Keratinocyte (primary cell): ENCODE results near the gene HOMER2. TPM values are rescaled to one million over a fixed set of nuclear protein-coding genes. Genes with fewer than 3 reads are reported as not detected.

ENCODE experiments used
- DNase-seq: peaks from one replicate; pipeline ENCODE4 v3.0.0-alpha.2; 2011; ENCODE audit warnings: low read depth, missing footprints, low spot score
- FAIRE-seq: peaks from 2 replicates; lab custom pipeline; 2011; peaks lifted over from hg19 to GRCh38; lab: Jason Lieb, UNC
- H2AFZ ChIP-seq: 2 replicates; pipeline ENCODE4 v1.6.0; 2012; ENCODE audit warnings: low read length, control low read depth, inconsistent platforms; ENCODE audit not compliant: control insufficient read depth
- H3K27ac ChIP-seq: 2 replicates; pipeline ENCODE4 v1.5.1; 2011; ENCODE audit warnings: low read length; ENCODE audit not compliant: control insufficient read depth, insufficient read depth
- H3K27me3 ChIP-seq: 3 replicates; pipeline ENCODE4 v1.6.0; 2011; ENCODE audit warnings: low read length; ENCODE audit not compliant: control insufficient read depth, insufficient read depth; ENCODE audit errors: extremely low read depth
- H3K36me3 ChIP-seq, 2 experiments: 2 replicates in 1 of 2; 3 replicates in 1 of 2; pipeline ENCODE4 v1.5.1; 2011; ENCODE audit warnings: low read length in 2 of 2, mild to moderate bottlenecking in 1 of 2; ENCODE audit not compliant: control insufficient read depth in 2 of 2, insufficient read depth in 2 of 2; ENCODE audit errors: extremely low read depth in 1 of 2
- H3K4me1 ChIP-seq: 3 replicates; pipeline ENCODE4 v1.5.1; 2011; ENCODE audit warnings: low read length; ENCODE audit not compliant: control insufficient read depth, insufficient read depth; ENCODE audit errors: extremely low read depth
- H3K4me2 ChIP-seq: 3 replicates; pipeline ENCODE4 v1.6.0; 2011; ENCODE audit warnings: low read depth, low read length; ENCODE audit not compliant: control insufficient read depth, insufficient read depth; ENCODE audit errors: extremely low read depth
- H3K4me3 ChIP-seq, 3 experiments: fragments of 200-600 bp in 1 of 3; sonication (generic) in 1 of 3; 2 replicates in 2 of 3; 3 replicates in 1 of 3; pipeline ENCODE4 v1.5.1; 2011 to 2016; ENCODE audit warnings: low read length in 3 of 3, mild to moderate bottlenecking in 3 of 3, control low read depth in 2 of 3, inconsistent platforms in 1 of 3, low read depth in 1 of 3, mixed read lengths in 1 of 3, mixed run types in 1 of 3, moderate library complexity in 1 of 3; ENCODE audit not compliant: control insufficient read depth in 2 of 3, insufficient read depth in 2 of 3; ENCODE audit errors: extremely low read depth in 1 of 3
- H3K79me2 ChIP-seq: 2 replicates; pipeline ENCODE4 v1.6.0; 2012; ENCODE audit warnings: low read length; ENCODE audit not compliant: control insufficient read depth, insufficient read depth
- H3K9ac ChIP-seq: 3 replicates; pipeline ENCODE4 v1.6.0; 2011; ENCODE audit warnings: low read length; ENCODE audit not compliant: control insufficient read depth, insufficient read depth; ENCODE audit errors: extremely low read depth
- H3K9me1 ChIP-seq: 3 replicates; pipeline ENCODE4 v1.6.0; 2011; ENCODE audit warnings: low read length; ENCODE audit not compliant: control insufficient read depth, insufficient read depth; ENCODE audit errors: extremely low read depth
- H3K9me3 ChIP-seq: 2 replicates; pipeline ENCODE4 v1.5.1; 2012; ENCODE audit warnings: low read depth, low read length; ENCODE audit not compliant: control insufficient read depth
- H4K20me1 ChIP-seq: 3 replicates; pipeline ENCODE4 v1.6.0; 2011; ENCODE audit warnings: low read length; ENCODE audit not compliant: control insufficient read depth, insufficient read depth; ENCODE audit errors: extremely low read depth
- EZH2 ChIP-seq: IDR thresholded peaks from one replicate; pipeline ENCODE4 v1.6.1; 2012; ENCODE audit warnings: inconsistent platforms, mild to moderate bottlenecking, low read length, moderate library complexity
- dilution Hi-C: fragments of 300-500 bp; cut with MboI; formaldehyde crosslinking; loops from one replicate; pipeline ENCODE4 v1.7.0; 2020; ENCODE audit warnings: low sequenced_read_pairs; ENCODE audit not compliant: extremely low pct_ligation_motif_present
- polyA plus RNA-seq, 5 experiments: library from polyadenylated mRNA; depleted of rRNA in 3 of 5; stranded (reverse) in 3 of 5; stranded (forward) in 1 of 5; unstranded in 1 of 5; fragments of >200 nt; gene quantifications; 1 replicate in 1 of 5; 2 replicates in 3 of 5; 3 replicates in 1 of 5; pipeline versions ENCODE4 v1.2.1 to v1.2.3, GENCODE V29; 2011 to 2012; ENCODE audit warnings: missing spikeins in 2 of 5, low read depth in 1 of 5, low replicate concordance in 1 of 5
- TF ChIP-seq, protein P1 (sequence below), 3 experiments: IDR thresholded peaks in 1 of 3; conservative IDR thresholded peaks in 1 of 3; optimal IDR thresholded peaks in 1 of 3; 2 replicates in 2 of 3; 3 replicates in 1 of 3; pipeline versions ENCODE3 to v1.5.1; 2011; ENCODE audit warnings: low read length in 3 of 3, mild to moderate bottlenecking in 3 of 3, moderate library complexity in 2 of 3, control low read depth in 1 of 3, inconsistent platforms in 1 of 3; ENCODE audit not compliant: insufficient read depth in 2 of 3; ENCODE audit errors: extremely low read depth in 1 of 3

The HOMER2 gene
- polyA plus RNA-seq, 1 donor (not counting 4 experiments of a cell fraction or from before 2014, with no cell fraction given): 12.4 TPM

DNA sequence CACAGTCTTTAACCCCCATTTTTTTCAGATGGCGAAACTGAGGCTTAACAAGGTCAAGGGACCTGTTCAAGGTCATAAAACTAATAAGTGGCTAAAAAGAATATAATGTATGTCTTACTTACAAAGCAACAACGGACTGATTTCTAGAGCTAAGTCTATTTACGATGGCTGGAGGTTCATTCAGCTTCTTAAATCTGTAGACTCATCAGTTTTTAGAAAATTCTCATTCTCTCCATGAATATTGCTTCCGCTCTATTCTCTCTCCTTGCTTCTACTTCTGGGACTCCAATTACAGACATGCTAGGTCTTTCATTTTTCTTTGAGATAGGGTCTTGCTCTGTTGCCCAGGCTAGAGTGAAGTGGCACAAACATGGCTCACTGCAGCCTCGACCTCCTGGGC, 74.2 kb downstream of the HOMER2 start:
- Histone ChIP-seq H3K4me2 (no peak overlapping the region), H3K9me1 (no peaks in the 10 kb centered on the region), H3K4me1 (peaks cover 3% of the 10 kb centered on the region), H3K9ac (no peak overlapping the region), H3K4me3 (no peak overlapping the region), H3K27me3 (no peaks in the 10 kb centered on the region), H4K20me1 (no peaks in the 10 kb centered on the region), H2AFZ (no peak overlapping the region), H3K79me2 (no peaks in the 10 kb centered on the region), H3K27ac (no peak overlapping the region), H3K9me3 (no peaks in the 10 kb centered on the region), H3K36me3 (no peaks in the 10 kb centered on the region)
- DNase-seq (no peak), FAIRE-seq (no peak)
- dilution Hi-C loops: no loop called here
- TF ChIP-seq, protein P1, sequence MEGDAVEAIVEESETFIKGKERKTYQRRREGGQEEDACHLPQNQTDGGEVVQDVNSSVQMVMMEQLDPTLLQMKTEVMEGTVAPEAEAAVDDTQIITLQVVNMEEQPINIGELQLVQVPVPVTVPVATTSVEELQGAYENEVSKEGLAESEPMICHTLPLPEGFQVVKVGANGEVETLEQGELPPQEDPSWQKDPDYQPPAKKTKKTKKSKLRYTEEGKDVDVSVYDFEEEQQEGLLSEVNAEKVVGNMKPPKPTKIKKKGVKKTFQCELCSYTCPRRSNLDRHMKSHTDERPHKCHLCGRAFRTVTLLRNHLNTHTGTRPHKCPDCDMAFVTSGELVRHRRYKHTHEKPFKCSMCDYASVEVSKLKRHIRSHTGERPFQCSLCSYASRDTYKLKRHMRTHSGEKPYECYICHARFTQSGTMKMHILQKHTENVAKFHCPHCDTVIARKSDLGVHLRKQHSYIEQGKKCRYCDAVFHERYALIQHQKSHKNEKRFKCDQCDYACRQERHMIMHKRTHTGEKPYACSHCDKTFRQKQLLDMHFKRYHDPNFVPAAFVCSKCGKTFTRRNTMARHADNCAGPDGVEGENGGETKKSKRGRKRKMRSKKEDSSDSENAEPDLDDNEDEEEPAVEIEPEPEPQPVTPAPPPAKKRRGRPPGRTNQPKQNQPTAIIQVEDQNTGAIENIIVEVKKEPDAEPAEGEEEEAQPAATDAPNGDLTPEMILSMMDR (optimal IDR thresholded peaks at IDR 0.05 in 1 of 3, IDR thresholded peaks at IDR 0.05 in 1 of 3, conservative IDR thresholded peaks at IDR 0.05 in 1 of 3; ENCODE audit: extremely low read depth in 1 of 3, insufficient read depth in 2 of 3, low read length in 3 of 3): no peak
- TF ChIP-seq EZH2: no peak

DNA sequence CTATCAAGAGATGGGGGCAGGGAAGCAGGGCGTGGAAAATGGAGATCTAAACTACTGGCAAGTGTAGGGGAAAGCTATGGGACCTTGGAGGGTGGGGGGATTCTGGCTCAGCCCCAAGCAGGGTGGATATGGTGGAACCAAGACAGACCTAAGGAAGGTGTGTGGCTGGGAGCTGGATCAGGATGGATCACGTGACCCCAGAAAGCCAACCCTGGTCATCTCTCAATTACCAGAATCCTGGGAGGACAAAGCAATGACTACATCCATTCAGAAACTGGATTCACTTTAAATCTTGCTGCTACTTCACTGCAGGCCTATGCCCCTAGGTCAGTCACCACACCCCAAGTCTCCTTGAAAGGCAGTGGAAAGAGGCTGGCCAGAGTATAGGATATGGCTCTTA, 74.7 kb downstream of the HOMER2 start:
- FAIRE-seq: no peak
- Histone ChIP-seq H3K4me2 (no peak overlapping the region), H3K4me3 (no peak overlapping the region), H4K20me1 (no peaks in the 10 kb centered on the region), H3K79me2 (no peaks in the 10 kb centered on the region), H3K9ac (no peak overlapping the region), H2AFZ (no peak overlapping the region), H3K27ac (no peak overlapping the region), H3K36me3 (no peaks in the 10 kb centered on the region), H3K9me3 (no peaks in the 10 kb centered on the region), H3K27me3 (no peaks in the 10 kb centered on the region), H3K9me1 (no peaks in the 10 kb centered on the region), H3K4me1 (peaks cover 3% of the 10 kb centered on the region)
- dilution Hi-C loops: no loop called here
- TF ChIP-seq, protein P1 (optimal IDR thresholded peaks at IDR 0.05 in 1 of 3, IDR thresholded peaks at IDR 0.05 in 1 of 3, conservative IDR thresholded peaks at IDR 0.05 in 1 of 3; ENCODE audit: extremely low read depth in 1 of 3, insufficient read depth in 2 of 3, low read length in 3 of 3): no peak
- TF ChIP-seq EZH2: no peak
- no peak for DNase-seq
